ENCODE data around the gene LRTM1.

LRTM1 gene

GRCh38 chr3:54932606-54933005 lies 4.7 kb upstream of the LRTM1 start:
- no peaks in the 10 kb centered on the region for H3K9me3 ChIP-seq (ENCODE audit: low read length)
- no peaks in the 10 kb centered on the region for H3K27me3 ChIP-seq (ENCODE audit: insufficient read depth, low read length)
- H3K4me1 ChIP-seq (ENCODE audit: insufficient read depth, low read length) = peaks cover 47% of the 10 kb centered on the region
- no peak overlapping the region for H2AFZ ChIP-seq (ENCODE audit: low read depth, low read length)
- H3K4me3 ChIP-seq (ENCODE audit: low read length) = no peak overlapping the region
- H3K36me3 ChIP-seq (ENCODE audit: insufficient read depth, low read length) = no peaks in the 10 kb centered on the region

GRCh38 chr3:54931182-54931581 lies 3.3 kb upstream of the LRTM1 start:
- Histone ChIP-seq H3K4me1 (ENCODE audit: insufficient read depth, low read length) (peaks cover 48% of the 10 kb centered on the region), H2AFZ (ENCODE audit: low read depth, low read length) (no peak overlapping the region), H3K4me3 (ENCODE audit: low read length) (no peak overlapping the region), H3K9me3 (ENCODE audit: low read length) (no peaks in the 10 kb centered on the region), H3K36me3 (ENCODE audit: insufficient read depth, low read length) (no peaks in the 10 kb centered on the region), H3K27me3 (ENCODE audit: insufficient read depth, low read length) (no peaks in the 10 kb centered on the region)

- peaks cover 2% of the 10 kb centered on the region for H3K9me3 ChIP-seq (ENCODE audit: low read length)
- H3K4me3 ChIP-seq (ENCODE audit: low read length) = no peak overlapping the region
- no peaks in the 10 kb centered on the region for H3K36me3 ChIP-seq (ENCODE audit: insufficient read depth, low read length)
- H2AFZ ChIP-seq (ENCODE audit: low read depth, low read length) = no peak overlapping the region
- no peaks in the 10 kb centered on the region for H3K4me1 ChIP-seq (ENCODE audit: insufficient read depth, low read length)
- H3K27me3 ChIP-seq (ENCODE audit: insufficient read depth, low read length) = no peaks in the 10 kb centered on the region
Measured at GRCh38 chr3:54918516-54918915, 9.3 kb downstream of the LRTM1 start.

- Histone ChIP-seq H3K4me3 (ENCODE audit: low read length) (no peak overlapping the region), H2AFZ (ENCODE audit: low read depth, low read length) (no peak overlapping the region), H3K9me3 (ENCODE audit: low read length) (peaks cover 2% of the 10 kb centered on the region), H3K27me3 (ENCODE audit: insufficient read depth, low read length) (no peaks in the 10 kb centered on the region), H3K4me1 (ENCODE audit: insufficient read depth, low read length) (no peaks in the 10 kb centered on the region), H3K36me3 (ENCODE audit: insufficient read depth, low read length) (no peaks in the 10 kb centered on the region)
Measured at GRCh38 chr3:54917862-54918261, 10.0 kb downstream of the LRTM1 start.

GRCh38 chr3:54917174-54917573 lies 10.7 kb downstream of the LRTM1 start:
- H3K4me1 ChIP-seq (ENCODE audit: insufficient read depth, low read length) = no peaks in the 10 kb centered on the region
- no peak overlapping the region for H2AFZ ChIP-seq (ENCODE audit: low read depth, low read length)
- H3K9me3 ChIP-seq (ENCODE audit: low read length) = peaks cover 2% of the 10 kb centered on the region
- no peak overlapping the region for H3K4me3 ChIP-seq (ENCODE audit: low read length)
- no peaks in the 10 kb centered on the region for H3K27me3 ChIP-seq (ENCODE audit: insufficient read depth, low read length)
- H3K36me3 ChIP-seq (ENCODE audit: insufficient read depth, low read length) = no peaks in the 10 kb centered on the region

- H3K9me3 ChIP-seq (ENCODE audit: low read length) = peaks cover 2% of the 10 kb centered on the region
- no peaks in the 10 kb centered on the region for H3K4me1 ChIP-seq (ENCODE audit: insufficient read depth, low read length)
- H2AFZ ChIP-seq (ENCODE audit: low read depth, low read length) = no peak overlapping the region
- no peak overlapping the region for H3K4me3 ChIP-seq (ENCODE audit: low read length)
- H3K36me3 ChIP-seq (ENCODE audit: insufficient read depth, low read length) = no peaks in the 10 kb centered on the region
- H3K27me3 ChIP-seq (ENCODE audit: insufficient read depth, low read length) = no peaks in the 10 kb centered on the region
Measured at GRCh38 chr3:54916732-54917131, 11.1 kb downstream of the LRTM1 start.

GRCh38 chr3:54915976-54916375 lies 11.9 kb downstream of the LRTM1 start:
- H3K27me3 ChIP-seq (ENCODE audit: insufficient read depth, low read length) = no peaks in the 10 kb centered on the region
- no peak overlapping the region for H2AFZ ChIP-seq (ENCODE audit: low read depth, low read length)
- H3K9me3 ChIP-seq (ENCODE audit: low read length) = peaks cover 2% of the 10 kb centered on the region
- H3K4me1 ChIP-seq (ENCODE audit: insufficient read depth, low read length) = no peaks in the 10 kb centered on the region
- no peaks in the 10 kb centered on the region for H3K36me3 ChIP-seq (ENCODE audit: insufficient read depth, low read length)
- H3K4me3 ChIP-seq (ENCODE audit: low read length) = no peak overlapping the region

GRCh38 chr3:54915181-54915580 lies 12.7 kb downstream of the LRTM1 start:
- Histone ChIP-seq H3K4me3 (ENCODE audit: low read length) (no peak overlapping the region), H3K36me3 (ENCODE audit: insufficient read depth, low read length) (no peaks in the 10 kb centered on the region), H2AFZ (ENCODE audit: low read depth, low read length) (no peak overlapping the region), H3K9me3 (ENCODE audit: low read length) (peaks cover 2% of the 10 kb centered on the region), H3K4me1 (ENCODE audit: insufficient read depth, low read length) (no peaks in the 10 kb centered on the region), H3K27me3 (ENCODE audit: insufficient read depth, low read length) (no peaks in the 10 kb centered on the region)

- Histone ChIP-seq H3K4me1 (ENCODE audit: insufficient read depth, low read length) (no peaks in the 10 kb centered on the region), H3K36me3 (ENCODE audit: insufficient read depth, low read length) (no peaks in the 10 kb centered on the region), H3K27me3 (ENCODE audit: insufficient read depth, low read length) (no peaks in the 10 kb centered on the region), H3K9me3 (ENCODE audit: low read length) (peaks cover 2% of the 10 kb centered on the region), H2AFZ (ENCODE audit: low read depth, low read length) (no peak overlapping the region), H3K4me3 (ENCODE audit: low read length) (no peak overlapping the region)
Measured at GRCh38 chr3:54914180-54914579, 13.7 kb downstream of the LRTM1 start.

GRCh38 chr3:54909191-54909590 lies 18.7 kb downstream of the LRTM1 start:
- Histone ChIP-seq H3K27me3 (ENCODE audit: insufficient read depth, low read length) (no peaks in the 10 kb centered on the region), H3K9me3 (ENCODE audit: low read length) (no peaks in the 10 kb centered on the region), H3K4me1 (ENCODE audit: insufficient read depth, low read length) (no peaks in the 10 kb centered on the region), H3K4me3 (ENCODE audit: low read length) (no peak overlapping the region), H3K36me3 (ENCODE audit: insufficient read depth, low read length) (no peaks in the 10 kb centered on the region), H2AFZ (ENCODE audit: low read depth, low read length) (no peak overlapping the region)

GRCh38 chr3:54906763-54907162 lies 21.1 kb downstream of the LRTM1 start:
- H3K9me3 ChIP-seq (ENCODE audit: low read length) = no peaks in the 10 kb centered on the region
- no peak overlapping the region for H2AFZ ChIP-seq (ENCODE audit: low read depth, low read length)
- H3K36me3 ChIP-seq (ENCODE audit: insufficient read depth, low read length) = no peaks in the 10 kb centered on the region
- no peaks in the 10 kb centered on the region for H3K4me1 ChIP-seq (ENCODE audit: insufficient read depth, low read length)
- no peaks in the 10 kb centered on the region for H3K27me3 ChIP-seq (ENCODE audit: insufficient read depth, low read length)
- no peak overlapping the region for H3K4me3 ChIP-seq (ENCODE audit: low read length)

GRCh38 chr3:54905920-54906319 lies 21.9 kb downstream of the LRTM1 start:
- no peak overlapping the region for H2AFZ ChIP-seq (ENCODE audit: low read depth, low read length)
- no peaks in the 10 kb centered on the region for H3K9me3 ChIP-seq (ENCODE audit: low read length)
- H3K4me3 ChIP-seq (ENCODE audit: low read length) = no peak overlapping the region
- no peaks in the 10 kb centered on the region for H3K36me3 ChIP-seq (ENCODE audit: insufficient read depth, low read length)
- H3K27me3 ChIP-seq (ENCODE audit: insufficient read depth, low read length) = no peaks in the 10 kb centered on the region
- no peaks in the 10 kb centered on the region for H3K4me1 ChIP-seq (ENCODE audit: insufficient read depth, low read length)

GRCh38 chr3:54905261-54905888 lies 22.5 kb downstream of the LRTM1 start:
- Histone ChIP-seq H3K4me1 (ENCODE audit: insufficient read depth, low read length) (no peaks in the 10 kb centered on the region), H3K36me3 (ENCODE audit: insufficient read depth, low read length) (no peaks in the 10 kb centered on the region), H2AFZ (ENCODE audit: low read depth, low read length) (no peak overlapping the region), H3K27me3 (ENCODE audit: insufficient read depth, low read length) (no peaks in the 10 kb centered on the region), H3K9me3 (ENCODE audit: low read length) (no peaks in the 10 kb centered on the region), H3K4me3 (ENCODE audit: low read length) (no peak overlapping the region)

All from neuron (in vitro differentiated cells).